ENCODE data around the gene DHX30. TPM values are rescaled to one million over a fixed set of nuclear protein-coding genes. Genes with fewer than 3 reads are reported as not detected.

The DHX30 gene
- total and polyA plus RNA-seq, 9 of the 15 experiments (the other 6 are each of a cell fraction or from before 2014, with no cell fraction given): 12.3 to 158 (median 79.0) TPM

- peaks cover 45% of the 10 kb centered on the region; the same call in 2 of the 3 replicates for H3K36me3 ChIP-seq (ENCODE audit: control insufficient read depth, insufficient read depth, low read length)
- ChIA-PET POLR2A (interaction anchor here (0.7 to 0.9 kb wide), 3 partner anchors 79 to 204 kb away, joined by 3 to 5 read pairs (median 4); no protein-coding TSS in a partner anchor), CTCF (ENCODE audit: low intra/inter-chr PET ratio) (no interaction called here)
- no peak for FAIRE-seq
- TF ChIP-seq ZHX1 (conservative IDR thresholded peaks at IDR 0.05; ENCODE audit: low read length) (no peak), TEAD2 (tag; IDR thresholded peaks at IDR 0.05) (no peak), CEBPZ (IDR thresholded peaks at IDR 0.05; ENCODE audit: borderline replicate concordance, low read depth, low read length) (no peak), ZNF518B (CRISPR knock-in tag; IDR thresholded peaks at IDR 0.05) (no peak), ZNF398 (CRISPR knock-in tag; IDR thresholded peaks at IDR 0.05) (no peak), PHF20 (IDR thresholded peaks at IDR 0.05; ENCODE audit: partially characterized antibody) (no peak), MAFG (tag; conservative IDR thresholded peaks at IDR 0.05) (no peak), CEBPG (CRISPR knock-in tag; IDR thresholded peaks at IDR 0.05) (no peak), CEBPG (tag; conservative IDR thresholded peaks at IDR 0.05 in 1 of 2, IDR thresholded peaks at IDR 0.05 in 1 of 2) (no peak)
- H3K27ac ChIP-seq (ENCODE audit: extremely low read depth, low read depth, low read length): no peak overlapping the region
- no peak overlapping the region for H2AFZ ChIP-seq (ENCODE audit: low read depth, low read length)
- H3K9me1 ChIP-seq (ENCODE audit: control insufficient read depth, insufficient read depth, low read length): no peaks in the 10 kb centered on the region
- BruUV-seq (replicated peaks): no TSS peak
- intact Hi-C loops (cut with micrococcal nuclease): no loop called here
- no peak overlapping the region for H3K4me3 ChIP-seq
- no peak for DNase-seq (ENCODE audit: extremely low read depth in 1 of 4, low spot score in 3 of 4)
- H3K4me2 ChIP-seq (ENCODE audit: insufficient read depth, low read length): no peak overlapping the region
- H3K27me3 ChIP-seq (ENCODE audit: control insufficient read depth in 2 of 2, insufficient read depth in 2 of 2, low read length in 2 of 2): no peaks in the 10 kb centered on the region
- no peaks in the 10 kb centered on the region; the same call in 1 of the 2 replicates for H4K20me1 ChIP-seq (replicated peaks; ENCODE audit: control insufficient read depth, insufficient read depth, low read length)
- no peaks in the 10 kb centered on the region for H3K9me3 ChIP-seq (replicated peaks; ENCODE audit: control insufficient read depth, insufficient read depth, low read depth, low read length)
- 95% methylated on average over 3 of the region's 3 CpGs for WGBS (ENCODE audit: insufficient coverage, low coverage, missing lambda C conversion rate)
- no peaks in the 10 kb centered on the region for H3K79me2 ChIP-seq (ENCODE audit: control insufficient read depth, insufficient read depth, low read length)
- ATAC-seq: no peak
- H3K9ac ChIP-seq (ENCODE audit: insufficient read depth in 1 of 2, low read depth in 2 of 2, low read length in 2 of 2): no peak overlapping the region
- in situ Hi-C loops (cut with MboI): no loop called here
- H3K4me1 ChIP-seq (replicated peaks in 1 of 2; ENCODE audit: control insufficient read depth in 2 of 2, insufficient read depth in 2 of 2, low read length in 2 of 2): no peaks in the 10 kb centered on the region
Measured at GRCh38 chr3:47895241-47895640, 92.3 kb downstream of the DHX30 start.
